NB4 (cell line): ENCODE results near the gene METRN.

ENCODE experiments used
- CTCF ChIP-seq: IDR thresholded peaks from one replicate; pipeline ENCODE4 v1.5.1; 2012; ENCODE audit warnings: low read depth, low read length
- MYC ChIP-seq: IDR thresholded peaks from 2 replicates; pipeline ENCODE4 v1.6.1; 2011; ENCODE audit warnings: low read depth, low read length
- POLR2A ChIP-seq: IDR thresholded peaks from 2 replicates; pipeline ENCODE4 v1.6.1; 2011; ENCODE audit warnings: mild to moderate bottlenecking; ENCODE audit not compliant: insufficient read length; ENCODE audit errors: extremely low read depth

- TF ChIP-seq MYC: no peak
- TF ChIP-seq POLR2A: no peak
- TF ChIP-seq CTCF: no peak
These were observed 3.5 kb downstream of the METRN start for GRCh38 chr16:718389-718788.
